H1 (cell line): ENCODE data around the gene SPEF1. TPM values are rescaled to one million over a fixed set of nuclear protein-coding genes. Genes with fewer than 3 reads are reported as not detected.

Experiments used
- KDM1A ChIP-seq: fragments of 200-600, 300-600 bp; sonication (generic); IDR thresholded peaks from 2 replicates; pipeline ENCODE4 v1.7.1; 2016; ENCODE audit warnings: mild to moderate bottlenecking, low read length, borderline replicate concordance
- SIN3A ChIP-seq, 2 experiments: IDR thresholded peaks in 1 of 2; conservative IDR thresholded peaks in 1 of 2; 2 replicates each; pipeline ENCODE4 v1.6.1; 2011 to 2012; ENCODE audit warnings: low read length in 2 of 2, improper control_type of control experiment in 1 of 2, low read depth in 1 of 2, mild to moderate bottlenecking in 1 of 2
- TAF1 ChIP-seq: IDR thresholded peaks from 2 replicates; pipeline ENCODE4 v1.6.1; 2011; ENCODE audit warnings: mild to moderate bottlenecking, low read depth, low read length
- polyA plus RNA-seq, 7 experiments: library from polyadenylated mRNA; depleted of rRNA in 3 of 7; stranded (reverse) in 5 of 7; unstranded in 2 of 7; fragments of >200 nt in 5 of 7; fragments of 200-250 nt in 2 of 7; gene quantifications; 1 replicate in 5 of 7; 2 replicates in 1 of 7; 4 replicates in 1 of 7; pipeline versions ENCODE4 v1.2.1 to v1.2.3, GENCODE V29; 2011 to 2013; ENCODE audit warnings: missing spikeins in 2 of 7, mixed read lengths in 2 of 7
- total RNA-seq: library from RNA; stranded (reverse); fragmentation: NEBNext Ultra II Directional; extraction: Animal tissue kit (Norgen Biotek cat#: 25700); gene quantifications from 2 replicates; pipeline ENCODE4 v1.2.1, GENCODE V29; 2021

Gene SPEF1
- total and polyA plus RNA-seq, 2 of the 8 experiments (the other 6 are each of a cell fraction or from before 2014, with no cell fraction given): 0.51 to 0.71 TPM

DNA sequence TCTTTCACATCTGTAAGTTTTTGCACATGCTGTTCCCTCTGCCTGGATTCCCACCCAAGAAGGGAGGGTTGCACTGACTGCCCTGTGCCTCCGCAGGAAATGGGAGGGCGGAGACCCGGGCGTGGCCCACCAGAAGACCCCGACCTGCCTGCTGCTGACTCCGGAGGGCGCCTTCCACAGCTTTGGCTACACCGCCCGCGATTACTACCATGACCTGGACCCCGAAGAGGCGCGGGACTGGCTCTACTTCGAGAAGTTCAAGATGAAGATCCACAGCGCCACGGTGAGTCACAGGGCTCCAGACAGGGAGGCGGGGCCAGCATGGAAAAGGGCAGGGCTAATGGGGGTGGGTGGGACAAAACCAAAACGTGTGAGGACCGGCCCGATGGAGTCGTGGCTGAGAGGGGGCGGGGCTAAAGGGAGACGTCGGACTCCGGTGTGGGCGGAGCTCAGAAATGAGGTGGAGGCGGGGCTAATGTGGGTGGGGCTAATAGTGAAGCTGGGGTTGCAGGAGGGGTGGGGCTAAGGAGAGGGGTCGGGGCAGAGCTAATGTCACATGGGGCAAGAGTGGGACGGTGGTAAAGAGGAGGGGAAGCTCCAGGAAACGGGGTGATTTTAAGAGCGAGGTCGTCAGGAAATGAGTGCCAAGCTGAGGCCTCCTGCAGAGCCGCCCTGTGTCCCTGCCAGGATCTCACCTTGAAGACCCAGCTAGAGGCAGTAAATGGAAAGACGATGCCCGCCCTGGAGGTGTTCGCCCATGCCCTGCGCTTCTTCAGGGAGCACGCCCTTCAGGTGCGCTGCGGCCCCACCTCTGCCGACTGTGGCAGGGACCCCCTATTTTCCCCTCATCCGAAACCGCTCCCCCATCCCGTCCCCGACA, 36.2 kb downstream of the SPEF1 start (continued):
- 0 out of 2 replicates have a peak, but pooled peaks have one; percentile 20 for TF ChIP-seq KDM1A
- 0 out of 2 replicates have a peak, but pooled peaks have one; percentile 33 for TF ChIP-seq TAF1
- no peak for TF ChIP-seq SIN3A (conservative IDR thresholded peaks at IDR 0.05 in 1 of 2, IDR thresholded peaks at IDR 0.05 in 1 of 2; ENCODE audit: low read depth in 1 of 2, low read length in 2 of 2)
